GM18951 (cell line): Measurements from ENCODE around the gene CENPB.
"Not testable (repeated sequence)": the region's sequence is repeated elsewhere in the genome, so short reads cannot be mapped to it uniquely, and the experiment has no call there.

ENCODE experiments used
- POLR2A ChIP-seq: IDR thresholded peaks from 4 replicates; pipeline ENCODE4 v1.6.1; 2011; ENCODE audit warnings: mild to moderate bottlenecking; ENCODE audit not compliant: insufficient read length, insufficient read depth; ENCODE audit errors: extremely low read depth
- in situ Hi-C: fragments of 300-500 bp; cut with MboI; formaldehyde crosslinking; loops from one replicate; pipeline ENCODE4 v1.12.0; 2022; ENCODE audit warnings: low sequenced_read_pairs, mixed read lengths, inconsistent platforms; ENCODE audit not compliant: unreplicated experiment

Gene CENPB

GRCh38 chr20:3802524-3803239, 16.1 kb upstream of the CENPB start:
- in situ Hi-C loops, result no loop called here
- TF ChIP-seq POLR2A, result no peak

GRCh38 chr20:3801846-3802245, 15.3 kb upstream of the CENPB start:
- TF ChIP-seq POLR2A, result no peak
- in situ Hi-C loops, result no loop called here

GRCh38 chr20:3801299-3801698, 14.8 kb upstream of the CENPB start:
- in situ Hi-C loops, result no loop called here
- TF ChIP-seq POLR2A, result no peak

- in situ Hi-C loops, result no loop called here
- no peak for TF ChIP-seq POLR2A
These were observed 14.3 kb upstream of the CENPB start for GRCh38 chr20:3800878-3801260.

- no peak for TF ChIP-seq POLR2A
- in situ Hi-C loops, result no loop called here
These were observed 13.8 kb upstream of the CENPB start for GRCh38 chr20:3800256-3800877.

- no peak for TF ChIP-seq POLR2A
- in situ Hi-C loops, result no loop called here
These were observed 12.3 kb upstream of the CENPB start for GRCh38 chr20:3798908-3799248.

GRCh38 chr20:3798373-3798768, 11.8 kb upstream of the CENPB start:
- in situ Hi-C loops, result no loop called here
- TF ChIP-seq POLR2A, result no peak

GRCh38 chr20:3797592-3798372, 11.2 kb upstream of the CENPB start:
- in situ Hi-C loops, result no loop called here
- TF ChIP-seq POLR2A, result no peak

- in situ Hi-C loops, result no loop called here
- no peak for TF ChIP-seq POLR2A
These were observed 10.6 kb upstream of the CENPB start for GRCh38 chr20:3797226-3797545.

- in situ Hi-C loops, result no loop called here
- no peak for TF ChIP-seq POLR2A
These were observed 10.1 kb upstream of the CENPB start for GRCh38 chr20:3796477-3797225.

- TF ChIP-seq POLR2A, result peak; percentile 70
- in situ Hi-C loops, result no loop called here
These were observed 9.2 kb upstream of the CENPB start, which contains the start of gene CDC25B for GRCh38 chr20:3795511-3796468. Gene CDC25B (plus strand): TSS chr20:3796310. CDS start chr20:3796532, 222 bp downstream.

GRCh38 chr20:3794701-3795420, 8.3 kb upstream of the CENPB start:
- no peak for TF ChIP-seq POLR2A
- in situ Hi-C loops, result no loop called here

GRCh38 chr20:3794168-3794567, 7.6 kb upstream of the CENPB start:
- in situ Hi-C loops, result not testable (repeated sequence)

GRCh38 chr20:3789201-3789600, 2.7 kb upstream of the CENPB start:
- in situ Hi-C loops, result not testable (repeated sequence)
